NCI-H1092 treated with DMSO at 0.1 percent for 48 hours (cell line): ENCODE results near the gene HS6ST1.
"Not testable (repeated sequence)": the region's sequence is repeated elsewhere in the genome, so short reads cannot be mapped to it uniquely, and the experiment has no call there.

Experiments used
- DNase-seq: peaks from one replicate; lab custom pipeline; 2025; lab: John Stamatoyannopoulos, UW

HS6ST1 gene

GRCh38 chr2:128280901-128281321 is 37.8 kb downstream of the HS6ST1 start:
- no peak for DNase-seq

GRCh38 chr2:128280158-128280871 is 38.4 kb downstream of the HS6ST1 start:
- no peak for DNase-seq

GRCh38 chr2:128279786-128280157 is 38.9 kb downstream of the HS6ST1 start:
- DNase-seq, result no peak

GRCh38 chr2:128279009-128279408 is 39.7 kb downstream of the HS6ST1 start:
- DNase-seq, result no peak

- DNase-seq, result no peak
Observed at GRCh38 chr2:128277961-128278681, 40.5 kb downstream of the HS6ST1 start.

GRCh38 chr2:128276878-128277675 is 41.6 kb downstream of the HS6ST1 start:
- no peak for DNase-seq

- DNase-seq, result no peak
Observed at GRCh38 chr2:128275498-128276045, 43.1 kb downstream of the HS6ST1 start.

GRCh38 chr2:128274218-128274617 is 44.5 kb downstream of the HS6ST1 start:
- DNase-seq, result no peak

GRCh38 chr2:128273469-128274081 is 45.1 kb downstream of the HS6ST1 start:
- no peak for DNase-seq

- no peak for DNase-seq
Observed at GRCh38 chr2:128272601-128273468, 45.8 kb downstream of the HS6ST1 start.

GRCh38 chr2:128271911-128272600 is 46.6 kb downstream of the HS6ST1 start:
- no peak for DNase-seq

- no peak for DNase-seq
Observed at GRCh38 chr2:128271597-128271910, 47.1 kb downstream of the HS6ST1 start.

- DNase-seq, result no peak
Observed at GRCh38 chr2:128270672-128271596, 47.7 kb downstream of the HS6ST1 start.

- no peak for DNase-seq
Observed at GRCh38 chr2:128269990-128270671, 48.5 kb downstream of the HS6ST1 start.

- peak; percentile 23 for DNase-seq
Observed at GRCh38 chr2:128269063-128269989, 49.3 kb downstream of the HS6ST1 start.

GRCh38 chr2:128268611-128269010 is 50.1 kb downstream of the HS6ST1 start:
- DNase-seq, result not testable (repeated sequence)

- not testable (repeated sequence) for DNase-seq
Observed at GRCh38 chr2:128268145-128268544, 50.5 kb downstream of the HS6ST1 start.

GRCh38 chr2:128267649-128268048 is 51.0 kb downstream of the HS6ST1 start:
- not testable (repeated sequence) for DNase-seq
